ENCODE data around the gene CCDC158. TPM values are rescaled to one million over a fixed set of nuclear protein-coding genes. Genes with fewer than 3 reads are reported as not detected.

Gene CCDC158
- total and polyA plus RNA-seq, 10 of the 15 experiments (the other 5 are each of a cell fraction or from before 2014, with no cell fraction given) = not detected

DNA sequence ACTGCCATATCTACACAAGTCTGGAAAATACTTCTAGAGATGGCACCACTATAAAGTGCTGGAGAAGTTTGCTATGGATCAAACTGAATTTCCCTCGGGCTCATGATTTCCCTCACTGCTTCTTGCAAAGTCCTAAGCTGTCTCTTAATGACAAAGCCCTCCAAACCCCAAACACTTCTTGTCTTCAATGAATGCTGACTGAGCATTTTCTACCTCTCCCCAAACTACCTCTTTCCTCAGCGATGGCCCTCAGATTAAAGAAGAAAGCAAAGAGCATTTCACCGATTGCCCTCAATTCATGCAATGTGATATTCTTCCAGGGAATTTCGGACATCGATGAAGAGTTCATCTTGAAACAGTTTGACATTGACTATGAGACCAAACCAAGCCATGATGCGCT, 149.7 kb downstream of the CCDC158 start:
- Histone ChIP-seq H3K9ac (ENCODE audit: control insufficient read depth, insufficient read depth, low read length) (no peak overlapping the region), H3K9me3 (replicated peaks; ENCODE audit: control insufficient read depth, insufficient read depth, low read length) (no peaks in the 10 kb centered on the region), H4K20me1 (ENCODE audit: control insufficient read depth, insufficient read depth) (no peaks in the 10 kb centered on the region), H3K4me1 (ENCODE audit: control insufficient read depth, insufficient read depth, low read length) (no peaks in the 10 kb centered on the region), H3K4me3 (no peak overlapping the region), H3K4me2 (ENCODE audit: control insufficient read depth, insufficient read depth) (no peak overlapping the region), H3K27ac (ENCODE audit: control insufficient read depth, insufficient read depth) (no peak overlapping the region), H3K27me3 (replicated peaks in 1 of 2; ENCODE audit: control insufficient read depth in 2 of 2, insufficient read depth in 2 of 2, low read length in 1 of 2) (peaks cover 0 to 10% of the 10 kb centered on the region in 2 experiments; a peak in 2 of 4 replicates), H3K36me3 (ENCODE audit: control insufficient read depth in 2 of 2, insufficient read depth in 2 of 2, low read length in 1 of 2) (no peaks in the 10 kb centered on the region), H2AFZ (ENCODE audit: control insufficient read depth, low read depth, low read length) (no peak overlapping the region), H3K79me2 (ENCODE audit: control insufficient read depth, insufficient read depth, low read length) (no peaks in the 10 kb centered on the region)
- FAIRE-seq (no peak), ATAC-seq (no peak), DNase-seq (ENCODE audit: low read depth, low spot score) (no peak)
- ChIA-PET POLR2A (no interaction called here), CTCF (no interaction called here), RAD21 (ENCODE audit: unreplicated experiment) (interaction anchor here (0.6 kb wide), 1 partner anchor 91 kb away, joined by 3 read pairs; no protein-coding TSS in a partner anchor), SMC1A (ENCODE audit: uncharacterized antibody, unreplicated experiment) (no interaction called here)
- in situ Hi-C loops (cut with MboI) (no loop called here), intact Hi-C loops (cut with micrococcal nuclease; ENCODE audit: unreplicated experiment) (no loop called here)
- 68% methylated on average over 6 of the region's 6 CpGs for WGBS (ENCODE audit: insufficient coverage, insufficient replicate concordance, low lambda C conversion rate, missing lambda C conversion rate)
- no TSS peak for BruUV-seq (replicated peaks)
- TF ChIP-seq, protein P1, sequence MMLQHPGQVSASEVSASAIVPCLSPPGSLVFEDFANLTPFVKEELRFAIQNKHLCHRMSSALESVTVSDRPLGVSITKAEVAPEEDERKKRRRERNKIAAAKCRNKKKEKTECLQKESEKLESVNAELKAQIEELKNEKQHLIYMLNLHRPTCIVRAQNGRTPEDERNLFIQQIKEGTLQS (IDR thresholded peaks at IDR 0.05; ENCODE audit: borderline replicate concordance, extremely low read depth, low read depth, low read length) = no peak

DNA sequence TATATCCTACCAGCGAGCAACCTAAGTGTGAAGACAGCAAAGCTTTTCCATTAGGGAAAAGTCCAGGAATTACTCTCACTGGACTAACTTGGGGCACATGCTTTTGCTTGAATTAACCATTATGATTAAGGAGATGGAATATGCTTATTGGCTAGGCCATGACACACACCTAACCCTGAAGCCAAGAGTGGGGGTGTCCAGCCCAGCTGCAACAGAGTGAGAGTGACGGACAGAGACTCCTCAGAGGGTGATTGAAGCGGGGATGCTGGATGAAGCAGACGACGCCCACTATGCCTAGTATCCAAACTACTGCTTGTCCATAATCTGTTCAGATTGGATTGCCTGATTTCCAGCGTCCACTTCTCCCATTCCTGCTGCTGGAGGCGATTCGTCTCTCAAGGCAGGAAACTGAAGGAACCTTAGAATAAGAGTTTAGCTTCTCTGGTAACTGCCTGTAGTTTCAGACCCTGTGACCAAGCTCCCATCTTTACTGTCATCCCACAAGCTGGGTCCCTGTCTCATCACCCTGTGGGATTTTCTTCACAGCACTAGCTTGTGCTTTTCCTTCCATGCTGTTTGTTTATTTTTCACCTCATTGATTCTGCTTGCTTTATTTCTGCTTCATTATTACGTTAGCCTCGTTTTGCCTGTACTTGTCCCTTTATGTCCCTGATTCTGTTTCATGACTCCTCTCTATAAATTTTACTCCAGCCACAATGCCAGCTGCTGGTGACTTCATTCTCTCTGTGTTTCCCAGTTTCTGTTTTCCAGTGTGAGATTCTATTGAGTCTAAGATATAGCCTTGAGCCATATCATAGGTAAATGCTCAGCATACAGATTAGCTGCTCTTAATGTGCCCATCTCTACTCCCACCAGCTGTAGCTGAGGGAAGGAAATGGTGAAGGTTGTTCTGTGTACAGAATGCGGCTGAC, 150.4 kb downstream of the CCDC158 start:
- Histone ChIP-seq H3K27me3 (replicated peaks in 1 of 2; ENCODE audit: control insufficient read depth in 2 of 2, insufficient read depth in 2 of 2, low read length in 1 of 2) (peaks cover 0 to 10% of the 10 kb centered on the region in 2 experiments; a peak in 2 of 4 replicates), H3K36me3 (ENCODE audit: control insufficient read depth in 2 of 2, insufficient read depth in 2 of 2, low read length in 1 of 2) (no peaks in the 10 kb centered on the region), H3K79me2 (ENCODE audit: control insufficient read depth, insufficient read depth, low read length) (no peaks in the 10 kb centered on the region), H2AFZ (ENCODE audit: control insufficient read depth, low read depth, low read length) (no peak overlapping the region), H3K4me2 (ENCODE audit: control insufficient read depth, insufficient read depth) (no peak overlapping the region), H3K9me3 (replicated peaks; ENCODE audit: control insufficient read depth, insufficient read depth, low read length) (no peaks in the 10 kb centered on the region), H3K27ac (ENCODE audit: control insufficient read depth, insufficient read depth) (no peak overlapping the region), H4K20me1 (ENCODE audit: control insufficient read depth, insufficient read depth) (no peaks in the 10 kb centered on the region), H3K4me1 (ENCODE audit: control insufficient read depth, insufficient read depth, low read length) (no peaks in the 10 kb centered on the region), H3K4me3 (no peak overlapping the region), H3K9ac (ENCODE audit: control insufficient read depth, insufficient read depth, low read length) (no peak overlapping the region)
- TF ChIP-seq, protein P2, sequence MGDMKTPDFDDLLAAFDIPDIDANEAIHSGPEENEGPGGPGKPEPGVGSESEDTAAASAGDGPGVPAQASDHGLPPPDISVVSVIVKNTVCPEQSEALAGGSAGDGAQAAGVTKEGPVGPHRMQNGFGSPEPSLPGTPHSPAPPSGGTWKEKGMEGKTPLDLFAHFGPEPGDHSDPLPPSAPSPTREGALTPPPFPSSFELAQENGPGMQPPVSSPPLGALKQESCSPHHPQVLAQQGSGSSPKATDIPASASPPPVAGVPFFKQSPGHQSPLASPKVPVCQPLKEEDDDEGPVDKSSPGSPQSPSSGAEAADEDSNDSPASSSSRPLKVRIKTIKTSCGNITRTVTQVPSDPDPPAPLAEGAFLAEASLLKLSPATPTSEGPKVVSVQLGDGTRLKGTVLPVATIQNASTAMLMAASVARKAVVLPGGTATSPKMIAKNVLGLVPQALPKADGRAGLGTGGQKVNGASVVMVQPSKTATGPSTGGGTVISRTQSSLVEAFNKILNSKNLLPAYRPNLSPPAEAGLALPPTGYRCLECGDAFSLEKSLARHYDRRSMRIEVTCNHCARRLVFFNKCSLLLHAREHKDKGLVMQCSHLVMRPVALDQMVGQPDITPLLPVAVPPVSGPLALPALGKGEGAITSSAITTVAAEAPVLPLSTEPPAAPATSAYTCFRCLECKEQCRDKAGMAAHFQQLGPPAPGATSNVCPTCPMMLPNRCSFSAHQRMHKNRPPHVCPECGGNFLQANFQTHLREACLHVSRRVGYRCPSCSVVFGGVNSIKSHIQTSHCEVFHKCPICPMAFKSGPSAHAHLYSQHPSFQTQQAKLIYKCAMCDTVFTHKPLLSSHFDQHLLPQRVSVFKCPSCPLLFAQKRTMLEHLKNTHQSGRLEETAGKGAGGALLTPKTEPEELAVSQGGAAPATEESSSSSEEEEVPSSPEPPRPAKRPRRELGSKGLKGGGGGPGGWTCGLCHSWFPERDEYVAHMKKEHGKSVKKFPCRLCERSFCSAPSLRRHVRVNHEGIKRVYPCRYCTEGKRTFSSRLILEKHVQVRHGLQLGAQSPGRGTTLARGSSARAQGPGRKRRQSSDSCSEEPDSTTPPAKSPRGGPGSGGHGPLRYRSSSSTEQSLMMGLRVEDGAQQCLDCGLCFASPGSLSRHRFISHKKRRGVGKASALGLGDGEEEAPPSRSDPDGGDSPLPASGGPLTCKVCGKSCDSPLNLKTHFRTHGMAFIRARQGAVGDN (IDR thresholded peaks at IDR 0.05) = no peak
- TF ChIP-seq CBX5 (IDR thresholded peaks at IDR 0.05; ENCODE audit: low read depth) (no peak), FOXK2 (IDR thresholded peaks at IDR 0.05) (no peak)
- TF ChIP-seq, protein P3, sequence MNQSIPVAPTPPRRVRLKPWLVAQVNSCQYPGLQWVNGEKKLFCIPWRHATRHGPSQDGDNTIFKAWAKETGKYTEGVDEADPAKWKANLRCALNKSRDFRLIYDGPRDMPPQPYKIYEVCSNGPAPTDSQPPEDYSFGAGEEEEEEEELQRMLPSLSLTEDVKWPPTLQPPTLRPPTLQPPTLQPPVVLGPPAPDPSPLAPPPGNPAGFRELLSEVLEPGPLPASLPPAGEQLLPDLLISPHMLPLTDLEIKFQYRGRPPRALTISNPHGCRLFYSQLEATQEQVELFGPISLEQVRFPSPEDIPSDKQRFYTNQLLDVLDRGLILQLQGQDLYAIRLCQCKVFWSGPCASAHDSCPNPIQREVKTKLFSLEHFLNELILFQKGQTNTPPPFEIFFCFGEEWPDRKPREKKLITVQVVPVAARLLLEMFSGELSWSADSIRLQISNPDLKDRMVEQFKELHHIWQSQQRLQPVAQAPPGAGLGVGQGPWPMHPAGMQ (IDR thresholded peaks at IDR 0.05; ENCODE audit: borderline replicate concordance) = no peak
- intact Hi-C loops (cut with micrococcal nuclease; ENCODE audit: unreplicated experiment) (no loop called here), in situ Hi-C loops (cut with MboI) (no loop called here)
- FAIRE-seq = no peak
- RAD21 ChIA-PET (ENCODE audit: unreplicated experiment) = interaction anchor here (0.6 to 0.7 kb wide), 2 partner anchors 90 kb away, joined by 3 read pairs; no protein-coding TSS in a partner anchor
- CTCF ChIA-PET = interaction anchor here (1.0 kb wide), 1 partner anchor 108 kb away, joined by 3 read pairs; no protein-coding TSS in a partner anchor
- 38% methylated on average over 11 of the region's 11 CpGs for WGBS (ENCODE audit: insufficient coverage, insufficient replicate concordance, low lambda C conversion rate, missing lambda C conversion rate)
- POLR2A ChIA-PET = no interaction called here
- ATAC-seq = no peak
- SMC1A ChIA-PET (ENCODE audit: uncharacterized antibody, unreplicated experiment) = interaction anchor here (0.8 kb wide), 1 partner anchor 91 kb away, joined by 5 read pairs; no protein-coding TSS in a partner anchor
- DNase-seq (ENCODE audit: low read depth, low spot score) = no peak
- no TSS peak for BruUV-seq (replicated peaks)

Data from GM12878 (cell line).